SIG-M5 (cell line): Measurements from ENCODE around the gene HEATR9.

Source experiments
- DNase-seq: peaks from one replicate; lab custom pipeline; 2025; lab: John Stamatoyannopoulos, UW

The HEATR9 gene

GRCh38 chr17:35864853-35865252 is 3.8 kb downstream of the HEATR9 start:
- DNase-seq, result no peak

- DNase-seq, result no peak
Measured at GRCh38 chr17:35856603-35857002, 12.1 kb downstream of the HEATR9 start.

GRCh38 chr17:35855965-35856364 is 12.7 kb downstream of the HEATR9 start:
- DNase-seq, result no peak

GRCh38 chr17:35849469-35850348 is 19.0 kb downstream of the HEATR9 start:
- DNase-seq, result no peak

GRCh38 chr17:35847633-35848373 is 20.9 kb downstream of the HEATR9 start:
- DNase-seq, result no peak

GRCh38 chr17:35847006-35847405 is 21.7 kb downstream of the HEATR9 start:
- no peak for DNase-seq

- DNase-seq, result no peak
Measured at GRCh38 chr17:35846055-35846809, 22.5 kb downstream of the HEATR9 start.

GRCh38 chr17:35844547-35844946 is 24.1 kb downstream of the HEATR9 start:
- no peak for DNase-seq

GRCh38 chr17:35843698-35844097 is 25.0 kb downstream of the HEATR9 start:
- DNase-seq, result no peak

- DNase-seq, result no peak
Measured at GRCh38 chr17:35842239-35842638, 26.5 kb downstream of the HEATR9 start.

- no peak for DNase-seq
Measured at GRCh38 chr17:35841505-35841904, 27.2 kb downstream of the HEATR9 start.

- no peak for DNase-seq
Measured at GRCh38 chr17:35841101-35841500, 27.6 kb downstream of the HEATR9 start.

- no peak for DNase-seq
Measured at GRCh38 chr17:35825206-35825605, 43.5 kb downstream of the HEATR9 start.

- DNase-seq, result no peak
Measured at GRCh38 chr17:35821308-35821707, 47.4 kb downstream of the HEATR9 start.

GRCh38 chr17:35819455-35819854 is 49.2 kb downstream of the HEATR9 start:
- no peak for DNase-seq

GRCh38 chr17:35817196-35817595 is 51.5 kb downstream of the HEATR9 start:
- DNase-seq, result no peak

GRCh38 chr17:35816723-35817122 is 52.0 kb downstream of the HEATR9 start:
- DNase-seq, result no peak

GRCh38 chr17:35812456-35812855 is 56.2 kb downstream of the HEATR9 start:
- DNase-seq, result no peak

- no peak for DNase-seq
Measured at GRCh38 chr17:35811759-35812158, 56.9 kb downstream of the HEATR9 start.

- no peak for DNase-seq
Measured at GRCh38 chr17:35809855-35810461, 58.7 kb downstream of the HEATR9 start.

GRCh38 chr17:35808962-35809854 is 59.5 kb downstream of the HEATR9 start, which contains the start of gene TAF15:
TSS of gene TAF15 (plus strand) at chr17:35809484. CDS start at chr17:35809570, 86 bp downstream.
- DNase-seq, result peak; percentile 99
